Body of pancreas (tissue), 4 donors: Measurements from ENCODE around the gene NRXN2.

Source experiments
- CTCF ChIP-seq, 7 experiments: fragments of 450-650 bp in 4 of 7; fragments of 200-600 bp in 3 of 7; sonication (generic) in 3 of 7; IDR thresholded peaks; one replicate each; pipeline ENCODE4 v1.5.1; 2016 to 2019; ENCODE audit warnings: antibody characterized with exemption in 7 of 7
- POLR2A ChIP-seq, 3 donors: fragments of 450-650 bp; IDR thresholded peaks; one replicate each; pipeline ENCODE4 v1.6.1; 2016; ENCODE audit warnings: antibody characterized with exemption in 3 of 3, mild to moderate bottlenecking in 2 of 3

GRCh38 chr11:64772303-64773018 is 49.5 kb upstream of the NRXN2 start:
- no peak for TF ChIP-seq CTCF (IDR thresholded peaks at IDR 0.05)
- TF ChIP-seq POLR2A (IDR thresholded peaks at IDR 0.05), result no peak
